HL-60 (cell line): ENCODE results near the gene MAP4K5.

Experiments
- CTCF ChIP-seq: IDR thresholded peaks from one replicate; pipeline ENCODE4 v1.5.1; 2011; ENCODE audit warnings: low read length, control low read depth, inconsistent platforms; ENCODE audit not compliant: insufficient read depth
- POLR2AphosphoS5 ChIP-seq: IDR thresholded peaks from 2 replicates; pipeline ENCODE4 v1.6.1; 2012; ENCODE audit warnings: low read depth

- TF ChIP-seq CTCF (no peak), POLR2AphosphoS5 (no peak)
Measured at GRCh38 chr14:50423529-50423928, 108.8 kb downstream of the MAP4K5 start.
